GM19099 (cell line): Measurements from ENCODE around the gene KRT4.

Experiments used
- POLR2A ChIP-seq: IDR thresholded peaks from 3 replicates; pipeline ENCODE4 v1.6.1; 2011; ENCODE audit warnings: low read depth; ENCODE audit not compliant: insufficient read length; ENCODE audit errors: extremely low read depth

Gene KRT4

DNA sequence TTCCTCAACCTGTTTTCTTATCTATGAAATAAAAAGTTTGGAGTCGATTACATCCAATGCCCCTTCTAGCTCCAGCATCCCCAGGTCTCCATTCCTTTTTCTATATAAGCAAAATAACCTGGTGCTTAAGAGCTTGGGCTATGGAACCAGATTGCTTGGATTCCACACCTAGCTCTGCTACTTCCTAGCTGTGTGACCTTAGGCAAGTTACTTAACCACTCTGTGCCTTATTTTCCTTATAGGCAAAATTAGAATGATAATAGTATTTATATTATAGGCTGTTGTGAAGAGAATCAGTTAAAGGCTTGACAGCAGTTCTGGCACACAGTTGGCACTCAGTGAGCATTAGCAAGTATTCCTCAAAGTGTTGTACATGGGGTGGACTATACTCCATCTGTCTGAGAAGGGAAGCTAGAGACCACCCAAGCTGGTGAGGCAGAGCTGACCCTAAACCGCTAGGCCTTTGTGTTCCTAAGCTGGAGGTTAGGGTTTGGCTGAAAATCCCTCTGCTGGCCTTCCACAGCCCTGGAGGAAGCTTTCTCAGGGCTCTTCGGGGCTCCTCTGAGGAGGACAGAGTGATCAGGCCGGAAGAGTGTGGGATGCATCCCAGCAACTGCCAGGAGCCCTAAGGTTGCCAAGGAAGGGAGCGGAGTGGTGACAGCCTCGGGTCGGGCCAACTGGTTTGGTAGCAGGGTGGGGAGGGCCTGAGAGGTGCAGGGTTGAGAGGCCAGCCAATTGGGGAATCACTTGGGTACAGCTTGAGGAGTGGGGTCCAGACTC lies 6.0 kb upstream of the KRT4 start:
- no peak for TF ChIP-seq POLR2A

DNA sequence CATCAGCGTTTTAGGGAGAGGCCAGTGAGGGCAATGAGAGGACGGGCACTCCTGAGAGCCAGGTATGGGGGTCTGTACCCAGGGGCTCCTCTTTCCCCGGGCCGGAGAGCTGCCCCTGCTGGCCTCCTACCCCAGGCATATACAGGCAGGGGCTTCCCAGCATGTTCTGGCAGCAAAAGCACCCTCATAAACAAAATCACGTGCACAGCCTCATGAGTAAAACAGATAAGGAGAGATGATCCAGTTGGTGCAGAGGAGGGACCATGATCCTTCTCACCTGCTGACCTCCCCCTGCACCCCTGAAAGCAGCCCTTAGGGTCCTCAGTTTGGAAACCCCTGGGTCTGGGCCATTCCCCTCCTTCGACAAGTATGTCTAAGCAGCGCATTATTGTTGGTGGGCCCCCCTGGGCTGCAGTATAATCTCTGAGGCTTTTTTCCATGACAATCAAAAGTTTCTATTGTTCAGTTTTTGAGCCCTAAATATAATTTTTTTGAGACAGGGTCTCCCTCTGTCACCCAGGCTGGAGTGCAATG lies 5.0 kb upstream of the KRT4 start:
- no peak for TF ChIP-seq POLR2A

DNA sequence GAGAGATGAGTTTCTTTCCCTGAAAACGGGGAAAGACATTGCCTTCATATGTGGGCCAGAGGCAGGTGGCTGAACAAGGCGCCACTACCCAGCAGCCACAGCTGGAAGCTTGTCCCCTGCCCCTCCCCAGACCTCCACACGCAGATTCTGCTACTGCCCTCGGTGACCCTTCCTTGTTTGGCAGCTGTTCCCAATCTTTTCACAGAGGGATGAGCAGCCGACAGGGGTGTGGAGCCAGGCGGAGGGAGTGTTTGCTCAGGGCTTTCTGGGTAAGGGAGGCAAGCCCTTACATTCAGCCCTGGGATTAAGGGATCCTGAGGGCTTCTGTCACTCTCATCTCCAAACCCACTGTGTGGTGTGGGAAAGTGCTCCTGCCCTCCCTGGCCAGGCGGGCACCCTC lies 4.5 kb upstream of the KRT4 start:
- no peak for TF ChIP-seq POLR2A

- no peak for TF ChIP-seq POLR2A
Observed at GRCh38 chr12:52817699-52818238, 3.9 kb upstream of the KRT4 start.

- TF ChIP-seq POLR2A = no peak
Observed at GRCh38 chr12:52817003-52817698, 3.2 kb upstream of the KRT4 start.

DNA sequence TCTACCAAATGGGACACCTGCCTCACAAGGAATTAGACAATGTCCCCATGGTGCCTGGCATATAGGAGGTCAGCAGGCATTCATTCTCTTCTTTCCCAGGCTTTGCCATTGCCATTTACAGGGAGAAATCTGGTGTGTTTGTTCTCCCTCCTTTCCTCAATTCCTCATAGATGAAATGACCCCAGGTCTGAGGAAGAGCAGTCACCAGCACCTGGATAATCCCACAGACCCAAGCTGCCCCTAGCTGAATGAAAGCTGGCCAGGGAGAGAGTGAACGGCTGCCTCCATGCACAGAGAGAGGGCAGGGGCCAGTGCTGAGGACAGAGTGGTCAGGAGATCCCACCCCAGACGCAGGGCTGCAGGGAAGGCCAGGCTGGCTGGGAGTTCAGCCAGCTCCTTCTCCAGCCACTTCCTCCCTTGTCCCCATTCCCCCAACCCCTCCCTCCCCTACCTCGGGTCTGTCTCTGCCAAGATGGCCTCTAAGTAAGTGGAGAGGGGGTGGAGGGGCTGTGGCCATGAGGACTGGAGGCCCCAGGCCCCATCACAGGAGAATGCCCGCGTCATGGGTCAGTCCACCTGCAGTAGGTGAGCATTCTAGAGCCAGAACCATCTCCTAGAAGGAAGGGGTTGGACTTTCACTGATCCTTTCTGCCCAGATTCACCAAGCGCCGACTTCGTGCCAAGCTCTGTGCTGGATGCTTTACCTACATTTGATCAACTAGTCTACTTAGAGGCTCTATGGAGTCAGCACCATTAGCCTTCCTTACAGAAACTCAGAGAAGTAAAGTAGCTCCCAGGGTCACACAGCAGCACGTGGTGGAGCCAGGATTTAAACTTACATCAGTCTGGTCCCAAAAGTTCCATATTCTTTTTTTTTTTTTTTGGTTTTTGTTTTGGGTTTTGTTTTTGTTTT lies 2.0 kb upstream of the KRT4 start:
- TF ChIP-seq POLR2A = no peak

DNA sequence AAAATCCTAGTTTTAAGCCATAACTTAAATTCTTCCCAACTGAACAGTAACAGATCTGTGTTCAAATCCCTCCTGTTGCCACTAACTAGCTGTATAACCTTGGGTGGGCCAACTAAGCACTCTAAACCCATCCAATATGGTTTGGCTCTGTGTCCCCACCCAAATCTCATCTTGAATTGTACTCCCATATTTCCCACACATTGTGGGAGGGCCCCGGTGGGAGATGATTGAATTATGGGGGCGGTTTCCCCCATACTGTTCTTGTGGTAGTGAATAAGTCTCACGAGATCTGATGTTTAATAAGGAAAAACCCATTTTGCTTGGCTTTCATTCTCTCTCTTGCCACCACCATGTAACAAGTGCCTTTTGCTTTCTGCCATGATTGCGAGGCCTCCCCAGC lies 1.2 kb upstream of the KRT4 start:
- no peak for TF ChIP-seq POLR2A

GRCh38 chr12:52814710-52815155 lies 817 bp upstream of the KRT4 start:
- TF ChIP-seq POLR2A = no peak

DNA sequence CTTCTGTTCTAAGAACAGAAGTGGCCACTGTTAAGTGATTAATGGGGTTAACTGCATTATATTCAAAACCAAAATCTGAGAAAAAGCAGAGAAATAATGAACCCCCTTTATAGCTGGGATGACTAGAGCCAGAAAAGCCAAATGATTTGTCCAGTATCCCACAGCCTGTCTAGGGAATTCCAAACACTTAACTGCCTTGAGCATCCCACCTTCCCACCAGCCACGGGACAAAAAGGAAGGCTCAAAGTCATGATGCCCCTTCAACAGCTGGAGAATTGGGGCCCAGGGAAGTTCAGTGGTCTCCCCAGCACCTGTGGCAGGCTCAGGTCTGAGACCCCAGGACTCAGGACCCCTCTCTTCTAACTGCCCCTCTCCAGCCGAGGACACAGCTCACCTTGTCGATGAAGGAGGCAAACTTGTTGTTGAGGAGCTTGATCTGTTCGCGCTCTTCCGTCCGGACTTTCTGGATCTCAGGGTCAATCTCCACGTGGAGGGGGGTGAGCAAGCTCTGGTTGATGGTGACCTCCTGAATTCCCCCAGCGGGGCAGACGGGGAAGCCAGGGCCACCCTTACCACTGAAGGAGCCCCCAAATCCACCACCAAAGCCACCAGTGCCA lies 605 bp downstream of the KRT4 start:
- no peak for TF ChIP-seq POLR2A

- no peak for TF ChIP-seq POLR2A
Observed at GRCh38 chr12:52812749-52813148, 1.2 kb downstream of the KRT4 start.

GRCh38 chr12:52812073-52812400 lies 1.9 kb downstream of the KRT4 start:
- TF ChIP-seq POLR2A = no peak

DNA sequence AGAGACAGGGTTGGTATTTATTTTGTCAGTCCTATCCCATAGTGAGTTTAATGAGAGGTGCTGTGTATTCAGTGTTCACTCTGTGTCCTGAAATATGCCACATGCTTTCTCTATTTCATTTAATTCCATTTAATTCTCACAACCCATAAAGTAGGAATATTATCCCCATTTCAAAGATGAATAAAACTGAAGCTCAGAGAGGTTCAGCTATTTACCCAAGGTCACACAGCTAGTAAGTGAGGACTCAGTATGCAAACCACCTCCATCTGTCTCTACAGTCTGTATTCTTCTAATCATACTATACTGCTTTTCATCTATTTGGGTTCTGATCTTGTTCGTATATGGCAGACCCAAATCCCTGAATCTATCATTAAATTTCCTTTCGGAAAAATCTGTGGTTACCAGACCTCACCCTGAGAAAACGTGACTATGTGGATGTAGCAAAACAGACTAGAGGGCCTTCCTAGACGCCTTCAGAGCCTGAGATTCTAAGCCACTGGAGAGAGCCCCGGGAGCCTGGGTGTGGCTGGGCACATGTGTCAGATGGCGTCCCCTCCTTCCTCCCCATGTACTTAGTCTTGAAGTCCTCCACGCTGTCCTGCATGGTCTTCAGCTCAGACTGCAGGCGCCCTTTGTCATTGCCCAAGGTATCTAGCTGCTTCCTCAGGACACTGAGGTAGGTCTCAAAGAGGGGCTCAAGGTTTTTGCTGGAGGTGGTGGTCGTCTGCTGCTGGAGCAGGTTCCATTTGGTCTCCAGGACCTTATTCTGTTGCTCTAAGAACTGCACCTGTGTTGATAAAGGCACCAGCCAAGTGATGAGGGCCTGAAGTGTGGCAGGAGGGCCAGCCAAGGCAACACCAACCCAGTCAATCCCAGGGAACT lies 2.5 kb downstream of the KRT4 start:
- TF ChIP-seq POLR2A = no peak

DNA sequence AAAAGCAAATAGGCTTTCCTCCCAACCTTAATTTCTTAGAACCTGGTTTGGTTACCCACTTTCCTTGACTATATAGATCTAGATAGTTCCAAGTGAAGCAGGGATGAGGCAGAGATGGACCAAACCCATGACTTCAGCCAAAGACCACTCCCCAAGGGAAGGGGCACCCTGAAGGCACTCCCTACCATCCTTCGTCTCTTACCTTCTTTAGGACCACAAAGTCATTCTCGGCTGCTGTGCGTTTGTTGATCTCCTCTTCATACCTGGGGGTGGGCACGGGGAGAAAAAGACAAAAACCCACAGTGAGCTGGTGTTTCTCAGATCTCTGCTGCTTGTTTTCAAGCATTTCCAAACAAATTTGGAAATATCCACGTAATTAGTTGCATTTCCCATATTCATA lies 3.4 kb downstream of the KRT4 start:
- TF ChIP-seq POLR2A = no peak

DNA sequence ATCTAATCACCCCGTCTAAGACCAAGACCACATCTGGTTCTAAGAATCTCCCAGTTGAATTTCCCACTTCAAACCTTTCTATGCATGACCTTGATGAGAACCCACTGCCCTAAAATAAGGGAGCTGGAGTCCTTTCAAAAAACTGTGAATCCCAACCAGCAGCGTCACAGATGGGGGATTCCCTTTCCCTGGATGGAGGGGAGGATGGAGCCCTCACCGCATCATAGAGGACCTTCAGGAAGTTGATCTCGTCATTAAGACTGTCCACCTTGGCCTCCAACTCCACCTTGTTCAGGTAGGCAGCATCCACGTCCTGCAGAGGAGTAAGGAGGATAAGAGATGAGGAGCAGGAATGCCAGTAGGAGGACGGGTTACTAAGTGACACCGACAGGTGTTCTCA lies 4.8 kb downstream of the KRT4 start:
- TF ChIP-seq POLR2A = no peak

GRCh38 chr12:52808573-52809160 lies 5.2 kb downstream of the KRT4 start:
- TF ChIP-seq POLR2A = no peak
